ENCODE data around the gene TRABD2B.

GRCh38 chr1:47791879-47792608 lies 205.1 kb downstream of the TRABD2B start:
- TF ChIP-seq POLR2AphosphoS5 (IDR thresholded peaks at IDR 0.05) (no peak), CTCF (IDR thresholded peaks at IDR 0.05) (no peak)

Measured in prostate gland (tissue), 2 donors.